Adrenal gland (tissue), 12 donors: ENCODE measurements around the gene ARSI. TPM values are rescaled to one million over a fixed set of nuclear protein-coding genes. Genes with fewer than 3 reads are reported as not detected.

Experiments
- DNase-seq, 7 donors: peaks; one replicate each; pipeline ENCODE4 v3.0.0-alpha.2; 2019 to 2020
- H3K27ac ChIP-seq, 5 donors: fragments of 200-600 bp; sonication (generic) in 4 of 5; 1 replicate in 3 of 5; 2 replicates in 2 of 5; pipeline versions ENCODE4 v1.5.1 to v1.8.0; 2016 to 2020; ENCODE audit warnings: mild to moderate bottlenecking in 1 of 5
- H3K27me3 ChIP-seq: fragments of 200-600 bp; 2 replicates; pipeline ENCODE4 v1.8.0; 2021
- H3K36me3 ChIP-seq, 2 donors: fragments of 200-600 bp; replicated peaks in 1 of 2; 1 replicate in 1 of 2; 2 replicates in 1 of 2; pipeline versions ENCODE4 v1.5.1 to v1.8.0; 2018 to 2022
- H3K4me1 ChIP-seq, 2 donors: fragments of 200-600 bp; replicated peaks in 1 of 2; 1 replicate in 1 of 2; 2 replicates in 1 of 2; pipeline versions ENCODE4 v1.5.1 to v1.8.0; 2018 to 2021
- H3K4me3 ChIP-seq, 4 donors: fragments of 200-600 bp; sonication (generic) in 3 of 4; one replicate each; pipeline ENCODE4 v1.5.1; 2016 to 2018
- H3K9me3 ChIP-seq, 3 donors: fragments of 200-600 bp; sonication (generic) in 1 of 3; replicated peaks in 1 of 3; 1 replicate in 2 of 3; 2 replicates in 1 of 3; pipeline versions ENCODE4 v1.5.1 to v1.8.0; 2016 to 2021
- POLR2A ChIP-seq, 2 donors: fragments of 450-650 bp; IDR thresholded peaks; one replicate each; pipeline ENCODE4 v1.6.1; 2017; ENCODE audit warnings: antibody characterized with exemption in 2 of 2, mild to moderate bottlenecking in 2 of 2, moderate library complexity in 1 of 2
- WGBS, 4 donors: extraction: QIAGEN DNeasy Blood & Tissue Kit in 2 of 4; methylation state at CpG; one replicate each; pipeline versions ENCODE4 v1.1.5 to v1.1.7; 2013 to 2017; 5-methylcytosine and 5-hydroxymethylcytosine counted together
- intact Hi-C, 2 donors: fragments of 100-400 bp; cut with DNase I; formaldehyde crosslinking; loops; one replicate each; pipeline versions ENCODE4 v1.14.1 to v1.15.0; 2022 to 2023
- polyA plus RNA-seq, 3 donors: library from polyadenylated mRNA; stranded (reverse); fragments of 200-250 nt in 2 of 3; fragments of 350-450 nt in 1 of 3; fragmentation: Illumina TruSeq in 1 of 3; extraction: RNeasy Lipid Tissue Mini Kit (QIAGEN cat#74804) in 1 of 3; gene quantifications; one replicate each; pipeline ENCODE4 v1.2.3, GENCODE V29; 2013 to 2014
- total RNA-seq, 9 donors: library from RNA; depleted of rRNA in 4 of 9; stranded (reverse); fragments of >200 nt in 4 of 9; fragments of 120-200 nt in 1 of 9; fragmentation: NEBNext Ultra II Directional in 1 of 9; extraction: Animal tissue kit (Norgen Biotek cat#: 25700) in 1 of 9; gene quantifications; one replicate each; pipeline versions ENCODE4 v1.1.0 to v1.2.4, GENCODE V29; 2013 to 2023
- TF ChIP-seq, protein P1 (sequence below), 6 experiments: fragments of 450-650 bp in 4 of 6; fragments of 200-600 bp in 2 of 6; sonication (generic) in 1 of 6; IDR thresholded peaks; 1 replicate in 5 of 6; 2 replicates in 1 of 6; pipeline versions ENCODE4 v1.5.1 to v1.8.0; 2016 to 2021; ENCODE audit warnings: antibody characterized with exemption in 6 of 6, mild to moderate bottlenecking in 2 of 6, moderate library complexity in 1 of 6
- donor health status: healthy with polysubstance abuse.
- donor health status: Bipolar disorder and iron deficiency.
- donor health status: DM: yes; HTN: yes; CAD: no.
- donor health status: DM: no; HTN: no; CAD: no.
- donor health status: DM: no; HTN: no; CAD: no.
- donor health status: DM: yes; HTN: yes; CAD: no.

The ARSI gene
- total and polyA plus RNA-seq, 12 donors = 0.12 to 0.96 (median 0.39) TPM; not detected in 2

DNA sequence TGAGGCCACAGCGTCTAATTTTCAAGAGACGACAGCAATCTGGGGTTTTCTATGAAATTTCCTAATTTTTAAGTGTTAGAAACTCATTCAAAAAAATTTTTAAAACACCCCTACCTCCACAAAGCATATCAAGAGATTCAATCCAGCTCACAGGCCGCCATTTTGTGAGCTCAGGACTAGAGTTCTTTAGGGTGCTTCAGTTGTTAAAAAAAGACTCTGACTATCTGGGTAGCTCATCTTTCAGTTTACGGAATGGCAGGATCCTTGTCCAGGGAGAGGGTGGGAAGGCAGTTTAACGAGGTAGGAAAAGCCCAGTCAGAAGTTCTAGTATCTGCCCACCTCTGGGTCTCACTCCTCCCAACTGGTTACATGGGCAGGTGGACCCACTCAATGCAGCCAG, 56.3 kb downstream of the ARSI start:
- Histone ChIP-seq H3K27ac (no peak overlapping the region), H3K4me3 (no peak overlapping the region), H3K36me3 (no peaks in the 10 kb centered on the region), H3K27me3 (no peaks in the 10 kb centered on the region), H3K9me3 (no peaks in the 10 kb centered on the region), H3K4me1 (no peaks in the 10 kb centered on the region)
- no peak for TF ChIP-seq POLR2A (IDR thresholded peaks at IDR 0.05)
- TF ChIP-seq, protein P1, sequence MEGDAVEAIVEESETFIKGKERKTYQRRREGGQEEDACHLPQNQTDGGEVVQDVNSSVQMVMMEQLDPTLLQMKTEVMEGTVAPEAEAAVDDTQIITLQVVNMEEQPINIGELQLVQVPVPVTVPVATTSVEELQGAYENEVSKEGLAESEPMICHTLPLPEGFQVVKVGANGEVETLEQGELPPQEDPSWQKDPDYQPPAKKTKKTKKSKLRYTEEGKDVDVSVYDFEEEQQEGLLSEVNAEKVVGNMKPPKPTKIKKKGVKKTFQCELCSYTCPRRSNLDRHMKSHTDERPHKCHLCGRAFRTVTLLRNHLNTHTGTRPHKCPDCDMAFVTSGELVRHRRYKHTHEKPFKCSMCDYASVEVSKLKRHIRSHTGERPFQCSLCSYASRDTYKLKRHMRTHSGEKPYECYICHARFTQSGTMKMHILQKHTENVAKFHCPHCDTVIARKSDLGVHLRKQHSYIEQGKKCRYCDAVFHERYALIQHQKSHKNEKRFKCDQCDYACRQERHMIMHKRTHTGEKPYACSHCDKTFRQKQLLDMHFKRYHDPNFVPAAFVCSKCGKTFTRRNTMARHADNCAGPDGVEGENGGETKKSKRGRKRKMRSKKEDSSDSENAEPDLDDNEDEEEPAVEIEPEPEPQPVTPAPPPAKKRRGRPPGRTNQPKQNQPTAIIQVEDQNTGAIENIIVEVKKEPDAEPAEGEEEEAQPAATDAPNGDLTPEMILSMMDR (IDR thresholded peaks at IDR 0.05) = no peak
- whole genome bisulfite sequencing, 4 donors = 86 to 94% (median 94%) methylated on average over 4 to 5 of the region's 5 CpGs
- intact Hi-C loops = no loop called here
- DNase-seq = no peak

Other genes starting within 250 kb of the ARSI start
- 100 to 1,000 TPM in 2 of 9 donors, 10 to 100 TPM in 6, 1 to 10 TPM in 1; 4.6 to 165 (median 92.4) TPM for gene CSF1R, start 216.4 kb downstream of the ARSI start, total RNA-seq
- gene CSF1R, start 216.4 kb downstream of the ARSI start, polyA plus RNA-seq = 10 to 100 TPM; 17.9 to 20.0 (median 19.0) TPM
- gene PDGFRB, start 147.1 kb downstream of the ARSI start, total RNA-seq = 100 to 1,000 TPM in 1 of 9 donors, 10 to 100 TPM in 8; 34.3 to 188 (median 77.6) TPM
- 10 to 100 TPM; 21.3 to 55.7 (median 37.2) TPM for gene PDGFRB, start 147.1 kb downstream of the ARSI start, polyA plus RNA-seq
- gene CDX1, start 136.1 kb downstream of the ARSI start, total RNA-seq = under 1 TPM in 3 of 9 donors, not detected in 6; 0.11 to 0.32 (median 0.23) TPM
- under 1 TPM in 2 of 3 donors, not detected in 1; 0.17 to 0.24 TPM for gene CDX1, start 136.1 kb downstream of the ARSI start, polyA plus RNA-seq
- gene SLC6A7, start 112.8 kb downstream of the ARSI start, total RNA-seq = not detected
- gene SLC6A7, start 112.8 kb downstream of the ARSI start, polyA plus RNA-seq = not detected
- 1 to 10 TPM in 1 of 9 donors, under 1 TPM in 5, not detected in 3; 0.23 to 1.3 (median 0.54) TPM for gene CAMK2A, start 13.1 kb downstream of the ARSI start, total RNA-seq
- under 1 TPM; 0.51 to 0.79 (median 0.64) TPM for gene CAMK2A, start 13.1 kb downstream of the ARSI start, polyA plus RNA-seq
- 10 to 100 TPM; 12.6 to 25.8 (median 20.7) TPM for gene TCOF1, start 54.8 kb upstream of the ARSI start, total RNA-seq
- gene TCOF1, start 54.8 kb upstream of the ARSI start, polyA plus RNA-seq = 10 to 100 TPM; 16.6 to 30.3 (median 22.1) TPM
- 1,000 to 10,000 TPM in 6 of 9 donors, 100 to 1,000 TPM in 2, 10 to 100 TPM in 1; 71.4 to 3,185 (median 2,215) TPM for gene CD74, start 110.0 kb upstream of the ARSI start, total RNA-seq
- gene CD74, start 110.0 kb upstream of the ARSI start, polyA plus RNA-seq = 100 to 1,000 TPM; 719 to 852 (median 838) TPM
- gene RPS14, start 146.8 kb upstream of the ARSI start, total RNA-seq = 1,000 to 10,000 TPM; 1,380 to 3,506 (median 1,926) TPM
- gene RPS14, start 146.8 kb upstream of the ARSI start, polyA plus RNA-seq = 1,000 to 10,000 TPM; 1,067 to 2,924 (median 1,712) TPM
- gene NDST1, start 205.2 kb upstream of the ARSI start, total RNA-seq = 100 to 1,000 TPM in 6 of 9 donors, 10 to 100 TPM in 3; 21.7 to 154 (median 102) TPM
- gene NDST1, start 205.2 kb upstream of the ARSI start, polyA plus RNA-seq = 10 to 100 TPM in 2 of 3 donors, 1 to 10 TPM in 1; 9.6 to 37.5 (median 21.1) TPM